Measurements from ENCODE around the gene RNGTT.

DNA sequence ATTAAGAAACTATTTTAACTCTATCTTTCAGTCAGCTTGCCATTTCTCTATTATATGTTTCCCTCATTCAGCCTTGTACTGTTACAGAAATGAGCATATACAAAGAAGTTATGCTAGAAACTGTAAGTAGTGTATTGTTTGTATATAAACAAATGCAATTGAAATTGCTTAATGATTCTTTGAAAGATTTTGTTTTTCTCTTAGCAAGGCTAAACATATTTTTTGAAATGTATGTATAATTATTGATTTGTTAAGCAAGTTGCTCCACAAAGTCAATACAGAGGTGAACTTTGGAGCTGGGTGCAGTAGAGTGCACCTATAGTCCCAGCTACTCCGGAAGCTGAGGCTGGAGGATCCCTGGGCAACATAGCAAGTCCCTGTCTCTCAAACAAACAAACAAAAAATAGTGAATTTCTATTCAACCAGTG is 253.6 kb downstream of the RNGTT start:
- no peak for TF ChIP-seq CTCF (conservative IDR thresholded peaks at IDR 0.05; ENCODE audit: low read depth, low read length)
- TF ChIP-seq EZH2 (IDR thresholded peaks at IDR 0.05; ENCODE audit: low read length, unreplicated experiment) = no peak

All from PC-3 (cell line).